CD4-positive, alpha-beta T cell treated with Interferon alpha-2 for 1 hour (primary cell): ENCODE measurements around the gene MAPK8IP1.
"Not testable (repeated sequence)": the region's sequence is repeated elsewhere in the genome, so short reads cannot be mapped to it uniquely, and the experiment has no call there.

ENCODE experiments used
- DNase-seq, 2 donors: peaks; one replicate each; pipeline ENCODE4 v3.0.0-alpha.2; 2020 to 2022

The MAPK8IP1 gene

DNA sequence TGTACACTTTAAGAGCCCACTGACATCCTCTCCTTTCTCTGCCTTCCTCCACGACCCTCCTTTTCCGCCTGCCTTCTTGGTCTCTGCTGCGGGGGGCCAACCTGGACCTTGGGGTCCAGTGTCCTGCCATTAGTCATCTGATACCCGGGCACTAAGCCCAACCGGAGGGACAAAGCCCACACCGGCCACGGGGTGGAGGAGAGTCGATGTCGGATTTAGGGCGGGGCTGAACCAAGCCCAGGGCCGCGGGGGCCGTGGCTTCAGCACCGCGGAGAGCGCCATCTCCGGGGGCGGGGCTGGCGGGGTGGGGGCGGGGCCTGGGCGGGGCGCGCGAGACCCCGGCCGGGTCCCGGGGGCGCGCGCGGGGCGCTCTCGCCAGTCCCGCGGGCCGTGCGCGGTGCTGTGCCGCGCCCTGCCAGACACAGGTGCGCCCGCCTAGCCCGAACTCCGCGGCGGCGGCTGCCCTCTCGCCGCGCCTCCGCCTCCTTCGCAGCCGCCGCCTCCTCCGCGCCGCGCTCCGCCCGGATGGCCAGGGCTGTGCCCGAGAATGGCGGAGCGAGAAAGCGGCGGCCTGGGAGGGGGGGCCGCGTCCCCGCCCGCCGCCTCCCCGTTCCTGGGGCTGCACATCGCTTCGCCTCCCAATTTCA lies at the start of gene MAPK8IP1:
MAPK8IP1 (plus strand) TSS at position 378 of the 647 bp plus-strand sequence; CDS start at position 548, 170 bp downstream.
- peak; percentile 29 to 72 for DNase-seq

- DNase-seq, result no peak
Observed at GRCh38 chr11:45839204-45839603, 46.2 kb upstream of the MAPK8IP1 start.

DNA sequence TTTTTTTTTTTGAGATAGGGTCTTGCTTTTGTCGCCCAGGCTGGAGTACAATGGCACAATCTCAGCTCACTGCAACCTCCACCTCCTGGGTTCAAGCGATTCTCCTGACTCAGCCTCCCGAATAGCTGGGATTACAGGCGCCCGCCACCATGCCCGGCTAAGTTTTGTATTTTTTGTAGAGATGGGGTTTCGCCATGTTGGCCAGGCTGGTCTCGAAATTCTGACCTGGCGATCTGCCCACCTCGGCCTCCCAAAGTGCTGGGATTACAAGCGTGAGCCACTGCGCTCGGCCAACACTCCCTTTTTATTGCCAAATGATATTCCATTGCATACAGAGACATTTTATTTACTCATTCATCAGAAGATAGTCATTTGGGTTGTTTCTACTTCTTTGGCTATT lies 45.2 kb upstream of the MAPK8IP1 start:
- not testable (repeated sequence) for DNase-seq

- DNase-seq, result peak; percentile 92 to 96
Observed at GRCh38 chr11:45843158-45843924, 42.1 kb upstream of the MAPK8IP1 start.

- no peak for DNase-seq
Observed at GRCh38 chr11:45844822-45845578, 40.5 kb upstream of the MAPK8IP1 start.

DNA sequence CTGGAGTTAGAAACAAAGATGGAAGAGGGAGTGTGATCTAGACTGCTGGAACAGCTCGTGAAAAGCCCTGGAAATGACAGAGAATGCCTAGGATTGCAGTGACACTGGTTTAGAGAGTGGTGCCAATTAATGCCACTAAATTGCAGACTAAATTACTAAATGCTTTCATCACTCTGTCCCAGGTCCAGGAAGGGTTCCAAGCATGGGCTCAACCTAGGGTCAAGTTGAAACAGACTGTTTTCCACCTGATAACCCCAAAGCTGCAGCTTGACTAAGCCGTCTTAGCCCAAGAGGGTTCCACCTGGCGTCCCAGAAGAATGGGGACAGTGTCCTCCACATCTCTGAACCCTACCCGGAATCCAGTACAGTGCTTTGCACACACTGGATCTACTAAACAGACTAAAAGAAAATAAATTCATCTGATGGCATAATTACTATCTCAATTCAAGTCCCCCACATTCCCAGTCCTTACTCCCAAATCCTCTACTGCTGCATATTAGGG lies 39.2 kb upstream of the MAPK8IP1 start:
- DNase-seq, result no peak

GRCh38 chr11:45846974-45847910 lies 38.2 kb upstream of the MAPK8IP1 start, which contains the start of gene CRY2:
CRY2 (plus strand) TSS chr11:45847475; CDS start chr11:45847491, 16 bp downstream.
- peak; percentile 99 for DNase-seq

DNA sequence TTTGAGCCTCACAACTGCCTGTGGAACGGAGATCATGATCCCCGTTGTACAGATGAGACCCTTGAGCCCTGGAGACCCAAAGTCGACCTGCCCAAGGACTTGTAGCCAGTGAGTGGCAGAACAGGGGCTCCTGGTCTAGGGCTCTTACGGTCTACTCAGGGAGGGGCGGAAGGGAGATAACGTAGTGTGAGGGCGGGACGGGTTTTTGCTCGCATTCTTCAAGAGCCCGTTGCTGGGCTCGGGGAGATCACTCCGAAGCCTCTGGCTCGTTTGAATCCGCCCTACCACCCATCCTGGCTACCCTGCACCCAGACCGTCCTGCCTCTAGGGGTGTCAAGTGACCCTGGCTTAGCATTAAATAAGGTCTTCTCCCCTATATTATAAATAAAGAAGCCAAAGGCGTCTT lies 37.5 kb upstream of the MAPK8IP1 start:
- peak; percentile 47 to 60 for DNase-seq

DNA sequence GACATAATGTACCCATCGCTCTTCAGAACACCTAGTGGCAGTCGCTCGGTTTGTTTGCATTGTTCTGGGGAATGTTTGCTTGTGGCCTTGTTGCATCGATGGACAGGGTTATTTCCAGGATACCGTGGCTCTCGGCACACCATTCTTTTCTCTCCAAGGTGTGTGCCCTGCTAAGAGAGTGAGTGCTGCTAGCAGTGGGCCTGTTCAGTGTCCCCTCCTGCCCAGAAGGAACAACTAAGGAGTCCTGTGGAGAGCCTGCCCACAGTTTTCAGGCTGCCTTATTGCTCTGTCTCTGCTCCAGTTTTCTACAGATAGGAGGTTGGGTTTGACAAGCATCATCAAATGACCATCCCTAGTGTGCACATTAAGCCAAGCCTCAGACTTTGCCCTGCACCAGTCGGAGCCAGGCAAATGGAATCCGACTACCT lies 36.8 kb upstream of the MAPK8IP1 start:
- DNase-seq, result no peak

- DNase-seq, result no peak
Observed at GRCh38 chr11:45850446-45850845, 35.0 kb upstream of the MAPK8IP1 start.

DNA sequence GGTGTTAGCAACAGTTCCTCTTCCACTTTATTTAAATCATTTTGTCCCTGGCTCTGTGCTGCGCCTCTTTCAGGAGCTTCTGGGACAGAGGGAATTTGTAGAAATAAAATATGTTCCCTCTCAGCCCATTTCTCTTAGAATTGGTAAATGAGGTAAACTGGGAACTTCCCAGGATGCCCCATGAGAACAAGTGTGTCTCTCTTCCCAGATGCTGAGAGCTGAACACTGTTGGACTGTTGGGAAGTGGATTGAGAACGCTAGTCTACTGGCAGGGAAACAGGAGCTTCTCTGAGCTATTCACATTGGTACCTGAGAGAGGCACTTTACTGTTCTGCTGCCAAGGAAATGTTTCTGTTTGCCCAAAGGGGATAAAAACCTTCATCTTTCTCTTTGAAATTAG lies 34.2 kb upstream of the MAPK8IP1 start:
- no peak for DNase-seq

DNA sequence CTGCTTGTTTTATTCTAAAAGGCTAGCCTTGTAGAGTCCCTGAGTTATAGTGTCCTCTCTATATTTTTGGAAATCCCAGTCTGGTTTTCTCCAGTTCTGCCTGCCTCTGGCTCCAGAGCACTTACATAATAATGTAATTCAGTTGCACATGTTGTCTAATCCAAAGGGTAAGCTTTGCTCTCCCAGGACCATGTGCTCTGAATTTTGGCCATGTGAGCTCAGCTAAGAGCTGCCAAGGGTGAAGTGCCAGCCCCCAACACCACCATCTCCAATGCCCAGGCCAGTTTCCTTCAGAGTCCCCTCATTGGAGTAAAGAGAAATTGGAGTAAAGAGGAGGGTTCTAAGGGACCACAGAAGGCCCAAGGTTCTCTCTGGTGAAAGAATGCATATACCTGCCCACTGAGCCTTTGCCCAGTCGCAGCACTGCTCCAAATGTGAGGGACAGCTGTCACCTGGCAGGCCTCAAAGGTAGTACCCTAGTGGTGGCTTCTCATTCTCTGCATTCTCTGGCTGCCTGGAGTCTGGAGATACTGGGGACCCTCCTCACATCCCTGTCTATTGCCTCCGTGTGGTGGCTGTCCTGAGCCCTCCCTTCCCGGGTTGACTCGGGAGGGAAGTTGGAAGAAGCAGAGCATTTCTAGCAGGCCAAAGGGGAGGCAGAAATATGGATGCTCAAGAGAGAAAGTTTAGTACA lies 33.3 kb upstream of the MAPK8IP1 start:
- no peak for DNase-seq

- no peak for DNase-seq
Observed at GRCh38 chr11:45852712-45853101, 32.7 kb upstream of the MAPK8IP1 start.

GRCh38 chr11:45853332-45854219 lies 31.9 kb upstream of the MAPK8IP1 start:
- no peak for DNase-seq

GRCh38 chr11:45855308-45855707 lies 30.1 kb upstream of the MAPK8IP1 start:
- no peak for DNase-seq

DNA sequence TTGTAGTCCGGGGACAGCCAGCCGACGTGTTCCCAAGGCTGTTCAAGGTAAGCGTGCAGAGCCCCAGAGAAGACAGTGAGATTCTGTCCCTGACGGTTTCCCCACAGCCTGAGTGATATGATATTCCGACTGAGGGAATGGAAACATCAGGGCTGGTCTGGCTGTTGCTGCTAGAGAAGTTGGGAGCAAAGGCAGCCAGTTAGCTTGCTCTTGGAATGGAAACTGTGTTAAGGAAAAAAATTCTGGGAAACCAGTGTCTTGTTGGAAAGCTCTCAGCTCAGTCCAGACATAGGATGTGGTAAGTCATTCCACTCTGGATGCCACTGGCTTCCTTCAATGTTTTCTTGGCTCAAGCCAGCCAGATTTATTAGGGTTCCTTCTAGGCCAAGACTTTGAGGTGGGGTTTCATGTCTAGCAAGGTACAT lies 29.4 kb upstream of the MAPK8IP1 start:
- no peak for DNase-seq

- peak in 1 of 2 donors; percentile 26 for DNase-seq
Observed at GRCh38 chr11:45857961-45858474, 27.4 kb upstream of the MAPK8IP1 start.

DNA sequence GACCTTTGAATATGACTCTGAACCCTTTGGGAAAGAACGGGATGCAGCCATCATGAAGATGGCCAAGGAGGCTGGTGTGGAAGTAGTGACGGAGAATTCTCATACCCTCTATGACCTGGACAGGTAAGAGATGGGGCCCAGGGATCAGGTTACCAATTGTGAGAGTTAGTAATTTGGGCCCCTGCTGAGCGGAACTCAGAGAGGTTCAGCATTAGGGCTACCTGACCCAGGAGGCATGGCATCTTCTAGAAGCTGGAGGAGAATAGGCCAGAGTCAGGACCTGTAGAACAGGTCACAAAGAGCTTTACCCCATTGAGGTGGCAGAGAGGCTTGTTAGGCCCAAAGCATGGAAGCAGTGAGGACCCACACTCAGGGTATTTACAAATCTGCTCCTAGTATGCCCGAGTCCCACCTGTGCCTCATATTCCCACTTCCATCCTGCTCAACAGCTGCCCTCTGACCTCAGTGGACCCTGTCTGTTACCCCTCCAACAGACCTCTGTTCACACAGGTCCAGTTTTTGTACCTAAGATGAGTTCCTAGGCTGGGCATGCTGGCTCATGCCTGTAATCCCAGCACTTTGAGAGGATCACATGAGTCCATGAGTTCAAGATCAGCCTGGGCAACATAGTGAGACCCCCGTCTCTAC lies 26.6 kb upstream of the MAPK8IP1 start:
- DNase-seq, result no peak

GRCh38 chr11:45859661-45860140 lies 25.8 kb upstream of the MAPK8IP1 start:
- no peak for DNase-seq
